ENCODE results near the gene SH3BGRL3.

The SH3BGRL3 gene

GRCh38 chr1:26268290-26269197 lies 11.3 kb upstream of the SH3BGRL3 start:
- Mint-ChIP-seq H3K4me1 (ENCODE audit: low read depth) (peaks cover 4% of the 10 kb centered on the region), H3K27ac (no peak overlapping the region), H3K36me3 (peaks cover 30% of the 10 kb centered on the region), H3K27me3 (no peaks in the 10 kb centered on the region), H3K9me3 (ENCODE audit: low read depth) (no peaks in the 10 kb centered on the region), H3K4me3 (no peak overlapping the region)

DNA sequence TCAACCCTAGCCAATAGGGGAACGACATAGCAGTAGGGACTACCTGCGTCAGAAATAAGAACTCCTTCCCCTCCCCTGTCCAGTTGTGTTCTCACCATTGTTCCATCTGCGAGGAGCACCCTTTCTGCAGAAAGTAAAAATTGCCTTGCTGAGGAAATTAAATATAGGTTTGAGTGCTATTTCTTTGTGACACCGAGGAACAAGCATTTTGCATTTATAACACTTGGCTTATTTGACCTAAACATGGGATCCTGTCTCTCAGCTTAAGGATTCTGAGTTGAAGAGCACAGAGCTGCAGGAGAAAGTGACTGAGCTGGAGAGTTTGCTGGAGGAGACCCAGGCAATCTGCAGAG lies 10.7 kb upstream of the SH3BGRL3 start:
- H3K36me3 Mint-ChIP-seq: peaks cover 31% of the 10 kb centered on the region
- H3K4me3 Mint-ChIP-seq: no peak overlapping the region
- H3K4me1 Mint-ChIP-seq (ENCODE audit: low read depth): peaks cover 4% of the 10 kb centered on the region
- no peaks in the 10 kb centered on the region for H3K27me3 Mint-ChIP-seq
- no peaks in the 10 kb centered on the region for H3K9me3 Mint-ChIP-seq (ENCODE audit: low read depth)
- no peak overlapping the region for H3K27ac Mint-ChIP-seq

DNA sequence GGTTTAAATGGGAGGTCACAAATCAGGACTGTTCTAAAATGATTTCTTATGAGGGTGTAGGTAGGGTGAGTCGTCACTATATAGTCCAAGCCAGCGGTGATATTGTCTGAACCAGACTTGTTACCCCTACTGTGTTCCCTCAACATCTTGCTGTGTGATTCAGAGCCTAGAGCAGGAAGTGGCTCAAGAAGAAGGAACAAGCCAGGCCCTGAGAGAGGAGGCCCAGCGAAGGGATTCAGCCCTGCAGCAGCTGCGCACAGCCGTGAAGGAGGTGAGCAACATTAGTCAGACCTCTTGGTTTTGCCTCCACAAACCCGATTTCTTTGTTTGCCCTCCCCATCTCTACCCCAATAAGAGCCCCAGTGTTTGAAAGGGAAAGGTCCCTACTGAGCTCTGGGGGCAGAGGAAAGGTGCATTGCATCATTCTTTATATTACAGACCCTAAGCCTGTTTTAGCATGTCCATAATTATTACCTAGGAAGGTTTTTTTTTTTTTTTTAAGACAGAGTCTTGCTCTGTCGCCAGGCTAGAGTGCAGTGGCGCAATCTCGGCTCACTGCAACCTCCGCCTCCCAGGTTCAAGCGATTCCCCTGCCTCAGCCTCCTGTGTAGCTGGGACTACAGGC lies 5.0 kb upstream of the SH3BGRL3 start:
- H3K9me3 Mint-ChIP-seq (ENCODE audit: low read depth): peaks cover 2% of the 10 kb centered on the region
- no peak overlapping the region for H3K4me3 Mint-ChIP-seq
- H3K36me3 Mint-ChIP-seq: peaks cover 28% of the 10 kb centered on the region
- H3K27me3 Mint-ChIP-seq: no peaks in the 10 kb centered on the region
- H3K27ac Mint-ChIP-seq: peak overlapping the region; percentile 51
- H3K4me1 Mint-ChIP-seq (ENCODE audit: low read depth): peaks cover 51% of the 10 kb centered on the region

DNA sequence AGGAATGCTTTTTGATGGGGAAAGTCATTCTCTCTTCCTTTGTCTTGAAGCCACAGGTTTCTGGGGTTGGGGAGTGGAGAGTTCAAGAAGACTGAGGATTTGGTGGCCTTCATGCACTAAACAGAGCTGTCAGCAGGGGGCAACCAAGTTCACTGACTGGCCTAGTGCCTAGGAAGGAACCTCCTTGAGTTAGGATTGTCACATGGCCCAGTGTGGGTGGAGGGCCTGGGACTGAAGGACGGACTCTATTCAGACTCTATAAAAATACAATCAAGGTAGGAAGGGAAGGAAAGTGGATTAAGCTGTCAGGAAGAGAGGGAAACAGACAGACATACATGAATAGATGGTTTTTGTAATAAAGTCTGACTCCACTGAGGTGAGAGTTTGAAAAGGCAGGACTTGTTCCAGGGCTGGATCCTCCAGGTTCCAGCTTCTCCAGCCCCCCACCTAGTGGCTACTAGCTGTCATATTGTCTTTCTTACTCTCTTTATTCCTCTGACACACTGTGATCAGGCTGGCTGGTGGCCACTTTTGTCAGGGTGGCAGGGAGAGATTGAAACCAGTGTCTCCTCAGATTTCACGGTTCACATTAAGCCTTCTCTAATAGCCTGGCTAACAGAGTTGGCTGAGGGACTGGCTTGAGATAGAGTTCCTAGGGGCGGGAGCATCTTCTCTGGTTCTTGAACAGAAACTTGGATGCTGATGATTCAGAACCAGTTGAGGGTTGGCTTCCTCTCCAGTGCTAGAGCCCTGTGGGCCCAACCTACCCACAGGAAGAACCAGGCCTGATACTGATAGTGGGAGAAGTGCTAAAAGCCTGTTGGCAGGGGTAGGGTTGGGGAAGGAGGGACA lies 4.1 kb upstream of the SH3BGRL3 start:
- Mint-ChIP-seq H3K36me3 (peaks cover 23% of the 10 kb centered on the region), H3K27me3 (no peaks in the 10 kb centered on the region), H3K9me3 (ENCODE audit: low read depth) (peaks cover 2% of the 10 kb centered on the region), H3K4me1 (ENCODE audit: low read depth) (peaks cover 53% of the 10 kb centered on the region), H3K27ac (peak overlapping the region; percentile 100), H3K4me3 (peak overlapping the region; percentile 94)

DNA sequence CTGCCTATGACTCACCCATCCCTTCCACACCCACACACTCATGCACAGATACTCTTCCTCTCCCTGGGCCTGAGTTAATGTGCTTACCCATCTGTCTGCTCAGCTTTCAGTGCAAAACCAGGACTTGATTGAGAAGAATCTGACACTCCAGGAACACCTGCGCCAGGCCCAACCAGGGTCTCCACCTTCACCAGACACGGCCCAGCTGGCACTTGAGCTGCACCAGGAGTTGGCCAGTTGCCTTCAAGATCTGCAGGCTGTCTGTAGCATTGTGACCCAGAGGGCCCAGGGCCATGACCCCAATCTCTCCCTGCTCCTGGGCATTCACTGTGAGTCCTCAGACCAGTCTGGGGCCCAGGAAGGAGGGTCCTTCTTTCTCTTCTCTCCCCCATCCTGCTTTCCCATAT lies 3.5 kb upstream of the SH3BGRL3 start:
- H3K27ac Mint-ChIP-seq: peak overlapping the region; percentile 100
- H3K4me3 Mint-ChIP-seq: peak overlapping the region; percentile 94
- H3K36me3 Mint-ChIP-seq: peaks cover 29% of the 10 kb centered on the region
- peaks cover 2% of the 10 kb centered on the region for H3K9me3 Mint-ChIP-seq (ENCODE audit: low read depth)
- no peaks in the 10 kb centered on the region for H3K27me3 Mint-ChIP-seq
- H3K4me1 Mint-ChIP-seq (ENCODE audit: low read depth): peaks cover 59% of the 10 kb centered on the region

- Mint-ChIP-seq H3K27me3 (no peaks in the 10 kb centered on the region), H3K9me3 (ENCODE audit: low read depth) (peaks cover 2% of the 10 kb centered on the region), H3K36me3 (peaks cover 28% of the 10 kb centered on the region), H3K4me3 (peak overlapping the region; percentile 94), H3K27ac (peak overlapping the region; percentile 100), H3K4me1 (ENCODE audit: low read depth) (peaks cover 66% of the 10 kb centered on the region)
Observed at GRCh38 chr1:26277261-26277661, 2.6 kb upstream of the SH3BGRL3 start.

DNA sequence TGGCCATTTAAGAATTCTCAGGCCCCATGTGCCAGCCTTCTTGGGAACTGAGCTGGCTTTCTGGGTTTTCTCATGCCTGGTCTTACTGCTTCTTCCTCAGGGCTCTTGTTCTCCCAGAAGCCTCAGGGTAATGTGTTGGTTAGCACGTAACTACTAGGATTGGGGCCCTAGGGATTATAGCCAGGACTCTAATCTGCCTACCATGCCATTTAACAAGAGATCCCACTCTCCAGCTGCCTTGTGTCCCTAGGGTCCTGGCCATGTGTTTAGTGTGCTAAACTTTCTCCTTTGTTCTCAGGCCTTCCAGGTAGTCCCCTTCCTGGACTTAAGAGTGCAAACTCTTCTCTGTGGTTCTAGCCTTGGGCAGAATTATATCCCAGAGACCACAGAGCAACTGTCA lies 2.2 kb upstream of the SH3BGRL3 start:
- Mint-ChIP-seq H3K9me3 (ENCODE audit: low read depth) (peaks cover 2% of the 10 kb centered on the region), H3K4me3 (peak overlapping the region; percentile 94), H3K27me3 (no peaks in the 10 kb centered on the region), H3K4me1 (ENCODE audit: low read depth) (peaks cover 70% of the 10 kb centered on the region), H3K36me3 (peaks cover 27% of the 10 kb centered on the region), H3K27ac (peak overlapping the region; percentile 100)

DNA sequence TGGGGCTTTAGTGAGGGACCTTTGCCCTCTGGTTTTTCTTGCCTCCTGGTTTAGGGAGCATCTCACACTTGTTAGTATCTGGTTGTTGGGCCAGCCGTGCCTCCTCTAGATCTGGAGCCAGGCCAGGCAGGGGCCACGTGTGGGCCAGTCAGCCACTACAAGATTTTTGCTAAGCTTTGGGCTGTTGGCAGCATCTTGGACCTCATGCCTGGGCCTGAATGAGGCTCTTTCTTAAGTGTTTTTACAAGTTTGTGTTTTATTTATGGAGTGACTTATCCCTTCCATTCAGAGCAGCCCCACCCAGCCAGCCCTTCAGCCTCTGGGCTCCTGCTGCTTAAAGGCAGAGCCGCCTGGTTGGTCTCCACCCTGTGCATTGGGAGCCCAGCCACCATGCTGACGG lies 1.6 kb upstream of the SH3BGRL3 start:
- peak overlapping the region; percentile 94 for H3K4me3 Mint-ChIP-seq
- H3K36me3 Mint-ChIP-seq: peaks cover 26% of the 10 kb centered on the region
- peak overlapping the region; percentile 100 for H3K27ac Mint-ChIP-seq
- peaks cover 2% of the 10 kb centered on the region for H3K9me3 Mint-ChIP-seq (ENCODE audit: low read depth)
- H3K27me3 Mint-ChIP-seq: no peaks in the 10 kb centered on the region
- H3K4me1 Mint-ChIP-seq (ENCODE audit: low read depth): peaks cover 76% of the 10 kb centered on the region

DNA sequence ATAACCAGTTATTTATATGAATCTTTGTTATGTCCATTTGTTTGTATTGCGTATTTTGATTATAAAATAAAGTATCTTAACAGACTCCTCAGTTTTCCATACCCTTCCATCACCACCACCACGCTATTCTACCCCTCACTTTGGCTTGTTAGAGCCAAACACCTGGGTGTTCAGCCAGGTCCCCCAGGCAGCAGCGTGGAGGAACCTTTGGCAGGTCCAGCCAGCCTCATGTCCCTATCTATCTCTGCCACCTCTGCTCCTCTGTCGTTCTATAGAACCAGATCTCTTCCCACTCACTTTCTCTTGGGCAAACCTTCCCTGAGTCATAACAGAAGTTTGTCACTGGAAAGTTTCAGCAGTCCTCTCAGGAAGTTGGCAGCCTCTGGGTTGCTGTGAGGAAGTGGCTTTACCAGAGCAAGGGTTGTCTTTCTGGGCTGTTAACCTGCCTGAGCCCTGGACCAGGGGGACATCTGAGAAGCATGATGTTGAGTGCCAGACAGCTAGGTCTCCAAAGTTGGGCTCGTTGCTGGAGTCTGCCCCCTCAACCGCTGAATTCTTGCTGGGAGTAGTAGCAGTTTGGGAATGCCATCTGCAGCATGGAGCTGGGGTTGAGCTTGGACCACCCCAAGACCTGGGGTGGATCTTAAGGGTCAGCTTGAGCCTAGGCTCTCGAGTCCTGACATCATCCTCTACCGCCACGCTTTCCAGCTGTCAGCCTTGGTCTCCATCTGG lies 996 bp upstream of the SH3BGRL3 start:
- peak overlapping the region; percentile 94 for H3K4me3 Mint-ChIP-seq
- H3K4me1 Mint-ChIP-seq (ENCODE audit: low read depth): peaks cover 82% of the 10 kb centered on the region
- H3K9me3 Mint-ChIP-seq (ENCODE audit: low read depth): peaks cover 2% of the 10 kb centered on the region
- H3K36me3 Mint-ChIP-seq: peaks cover 27% of the 10 kb centered on the region
- H3K27ac Mint-ChIP-seq: peak overlapping the region; percentile 100
- no peaks in the 10 kb centered on the region for H3K27me3 Mint-ChIP-seq

DNA sequence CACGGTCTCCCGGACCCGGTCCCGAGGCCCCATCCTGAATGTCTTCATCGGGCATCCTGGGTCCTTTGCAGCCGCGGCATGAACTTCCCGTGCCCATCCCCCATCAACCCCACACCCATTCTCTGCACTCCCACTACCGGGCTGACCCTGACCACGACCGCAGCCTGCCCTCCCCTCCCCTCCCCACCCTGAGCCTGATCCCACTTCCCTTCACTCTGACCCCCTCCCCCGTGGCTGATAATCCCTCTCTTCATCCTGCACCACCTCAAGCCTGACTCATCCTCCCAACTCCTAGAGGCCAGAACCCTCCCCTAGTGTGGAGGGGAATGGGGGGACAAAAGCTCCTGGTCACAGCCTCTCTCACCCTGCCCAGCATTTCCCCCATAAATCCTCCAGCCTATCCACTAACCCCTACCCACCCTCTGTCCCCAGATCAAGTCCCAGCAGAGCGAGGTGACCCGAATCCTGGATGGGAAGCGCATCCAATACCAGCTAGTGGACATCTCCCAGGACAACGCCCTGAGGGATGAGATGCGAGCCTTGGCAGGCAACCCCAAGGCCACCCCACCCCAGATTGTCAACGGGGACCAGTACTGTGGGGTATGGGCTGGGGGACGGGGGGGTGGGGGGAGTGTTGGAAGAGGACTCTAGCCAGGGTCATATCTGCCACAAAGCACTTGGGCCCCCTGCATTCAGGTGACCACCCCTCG lies 602 bp downstream of the SH3BGRL3 start:
- no peaks in the 10 kb centered on the region for H3K27me3 Mint-ChIP-seq
- H3K4me3 Mint-ChIP-seq: peak overlapping the region; percentile 94
- peaks cover 23% of the 10 kb centered on the region for H3K36me3 Mint-ChIP-seq
- H3K4me1 Mint-ChIP-seq (ENCODE audit: low read depth): peaks cover 87% of the 10 kb centered on the region
- peak overlapping the region; percentile 86 for H3K27ac Mint-ChIP-seq
- H3K9me3 Mint-ChIP-seq (ENCODE audit: low read depth): peaks cover 2% of the 10 kb centered on the region

- Mint-ChIP-seq H3K4me1 (ENCODE audit: low read depth) (peaks cover 87% of the 10 kb centered on the region), H3K9me3 (ENCODE audit: low read depth) (peaks cover 2% of the 10 kb centered on the region), H3K36me3 (peaks cover 21% of the 10 kb centered on the region), H3K4me3 (peak overlapping the region; percentile 94), H3K27me3 (no peaks in the 10 kb centered on the region), H3K27ac (peak overlapping the region; percentile 91)
Observed at GRCh38 chr1:26281091-26281958, 1.4 kb downstream of the SH3BGRL3 start.

GRCh38 chr1:26281971-26282370 lies 2.1 kb downstream of the SH3BGRL3 start:
- Mint-ChIP-seq H3K36me3 (peaks cover 18% of the 10 kb centered on the region), H3K27ac (peak overlapping the region; percentile 91), H3K9me3 (ENCODE audit: low read depth) (peaks cover 2% of the 10 kb centered on the region), H3K4me3 (peak overlapping the region; percentile 94), H3K27me3 (no peaks in the 10 kb centered on the region), H3K4me1 (ENCODE audit: low read depth) (peaks cover 87% of the 10 kb centered on the region)

DNA sequence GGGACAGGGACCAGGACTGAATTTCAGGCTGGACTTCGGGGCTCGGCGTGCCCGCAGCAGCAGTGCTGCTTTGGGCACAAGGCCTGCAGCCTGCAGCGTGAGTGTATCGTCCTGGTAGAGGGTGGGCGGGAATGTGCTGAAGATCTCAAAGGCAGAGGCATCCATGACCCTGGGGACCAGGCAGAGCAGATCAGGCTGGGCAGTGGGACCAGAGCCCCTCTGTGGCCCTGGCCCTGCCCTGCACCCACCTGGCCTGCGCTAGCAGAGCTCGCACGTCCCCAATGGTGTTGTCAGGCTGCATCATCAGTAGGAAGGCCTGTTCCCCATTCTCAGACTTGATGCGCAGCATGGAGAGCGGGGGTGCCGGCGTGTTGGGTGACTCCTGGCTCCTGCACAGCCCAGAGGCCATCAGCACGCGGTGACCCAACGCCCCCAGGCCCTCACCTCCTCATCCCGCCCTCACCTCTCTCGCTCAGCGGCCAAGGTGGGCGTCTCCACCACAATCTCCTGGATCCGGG lies 2.6 kb downstream of the SH3BGRL3 start:
- H3K4me3 Mint-ChIP-seq: peak overlapping the region; percentile 89
- no peaks in the 10 kb centered on the region for H3K27me3 Mint-ChIP-seq
- H3K9me3 Mint-ChIP-seq (ENCODE audit: low read depth): peaks cover 2% of the 10 kb centered on the region
- H3K27ac Mint-ChIP-seq: peak overlapping the region; percentile 100
- H3K36me3 Mint-ChIP-seq: peaks cover 17% of the 10 kb centered on the region
- peaks cover 87% of the 10 kb centered on the region for H3K4me1 Mint-ChIP-seq (ENCODE audit: low read depth)

Data from activated naive CD8-positive, alpha-beta T cell (primary cell).